GM12878 (cell line): ENCODE results near the gene IGFBP1. TPM values are rescaled to one million over a fixed set of nuclear protein-coding genes. Genes with fewer than 3 reads are reported as not detected.

Source experiments
- ATAC-seq: fragments of 200-7000 bp; cut with Tn5 transposase; 3 replicates; pipeline ENCODE4 v1.9.1; 2020; ENCODE audit warnings: mild to moderate bottlenecking, moderate library complexity
- BruUV-seq: library from RNA; stranded (reverse); fragments of 400-500 nt; replicated peaks from 2 replicates; lab custom pipeline; 2021; lab: Mats Ljungman, UMichigan
- CTCF ChIA-PET: fragments of 300-600 bp; sonication (Branson Sonifier 250); formaldehyde crosslinking; extraction: SDS; loops from one replicate; lab custom pipeline; 2021; ENCODE audit warnings: inconsistent platforms; lab: Yijun Ruan, JAX
- POLR2A ChIA-PET: fragments of 350-600 bp; formaldehyde crosslinking; extraction: SDS; loops from one replicate; lab custom pipeline; 2021; ENCODE audit warnings: inconsistent platforms; lab: Charles Lee
- RAD21 ChIA-PET: fragments of 300-600 bp; sonication (Branson Sonifier 250); formaldehyde crosslinking; loops from one replicate; lab custom pipeline; 2023; ENCODE audit warnings: antibody characterized with exemption; ENCODE audit not compliant: unreplicated experiment; lab: Charles Lee
- SMC1A ChIA-PET: fragments of 300-600 bp; sonication (Branson Sonifier 250); formaldehyde crosslinking; loops from one replicate; lab custom pipeline; 2023; ENCODE audit not compliant: unreplicated experiment, uncharacterized antibody; lab: Charles Lee
- DNase-seq: peaks from one replicate; pipeline ENCODE4 v3.0.0-alpha.2; 2011; ENCODE audit warnings: low read depth, low spot score
- FAIRE-seq: peaks from 3 replicates; lab custom pipeline; 2011; peaks lifted over from hg19 to GRCh38; lab: Jason Lieb, UNC
- H2AFZ ChIP-seq: 2 replicates; pipeline ENCODE4 v1.6.0; 2011; ENCODE audit warnings: low read depth, low read length, control low read depth; ENCODE audit not compliant: control insufficient read depth
- H3K27ac ChIP-seq: 2 replicates; pipeline ENCODE4 v1.5.1; 2011; ENCODE audit warnings: control low read depth; ENCODE audit not compliant: control insufficient read depth, insufficient read depth
- H3K27me3 ChIP-seq, 2 experiments: replicated peaks in 1 of 2; 2 replicates each; pipeline versions ENCODE4 v1.6.0 to v1.6.1; 2011; ENCODE audit warnings: low read length in 1 of 2; ENCODE audit not compliant: control insufficient read depth in 2 of 2, insufficient read depth in 2 of 2
- H3K36me3 ChIP-seq, 2 experiments: 2 replicates each; pipeline ENCODE4 v1.5.1; 2011; ENCODE audit warnings: low read length in 1 of 2; ENCODE audit not compliant: control insufficient read depth in 2 of 2, insufficient read depth in 2 of 2
- H3K4me1 ChIP-seq: 2 replicates; pipeline ENCODE4 v1.6.1; 2011; ENCODE audit warnings: mild to moderate bottlenecking, low read length, moderate library complexity, mixed read lengths; ENCODE audit not compliant: control insufficient read depth, insufficient read depth
- H3K4me2 ChIP-seq: 2 replicates; pipeline ENCODE4 v1.6.0; 2011; ENCODE audit warnings: control low read depth; ENCODE audit not compliant: control insufficient read depth, insufficient read depth
- H3K4me3 ChIP-seq: fragments of 200-600 bp; sonication (generic); 2 replicates; pipeline ENCODE4 v1.5.1; 2016
- H3K79me2 ChIP-seq: 2 replicates; pipeline ENCODE4 v1.6.0; 2011; ENCODE audit warnings: low read length; ENCODE audit not compliant: control insufficient read depth, insufficient read depth
- H3K9ac ChIP-seq: 2 replicates; pipeline ENCODE4 v1.8.0; 2011; ENCODE audit warnings: low read length, control low read depth, mixed read lengths; ENCODE audit not compliant: control insufficient read depth, insufficient read depth
- H3K9me3 ChIP-seq: replicated peaks from 3 replicates; pipeline ENCODE4 v1.5.1; 2011; ENCODE audit warnings: mild to moderate bottlenecking, low read length; ENCODE audit not compliant: control insufficient read depth, insufficient read depth
- H4K20me1 ChIP-seq: 2 replicates; pipeline ENCODE4 v1.6.0; 2011; ENCODE audit not compliant: control insufficient read depth, insufficient read depth
- BACH1 ChIP-seq: fragments of 450-650 bp; IDR thresholded peaks from 2 replicates; pipeline ENCODE4 v1.6.1; 2017; ENCODE audit warnings: mild to moderate bottlenecking, borderline replicate concordance
- BCL3 ChIP-seq: IDR thresholded peaks from 2 replicates; pipeline ENCODE4 v1.6.1; 2011; ENCODE audit warnings: borderline replicate concordance, low read depth, mild to moderate bottlenecking, moderate library complexity, low read length; ENCODE audit not compliant: insufficient read depth, poor library complexity, severe bottlenecking
- CBFB ChIP-seq: IDR thresholded peaks from 2 replicates; pipeline ENCODE4 v1.6.1; 2016; ENCODE audit warnings: antibody characterized with exemption, low read depth
- E2F8 ChIP-seq: fragments of 450-650 bp; IDR thresholded peaks from 2 replicates; pipeline ENCODE4 v1.6.1; 2018; ENCODE audit warnings: mild to moderate bottlenecking, low read depth, moderate library complexity; ENCODE audit not compliant: partially characterized antibody
- FOS ChIP-seq: IDR thresholded peaks from 3 replicates; pipeline ENCODE4 v1.6.1; 2011; ENCODE audit warnings: borderline replicate concordance; ENCODE audit not compliant: insufficient read length; ENCODE audit errors: extremely low read depth
- HDAC6 ChIP-seq: fragments of 200-600 bp; sonication (generic); IDR thresholded peaks from one replicate; pipeline ENCODE4 v1.8.0; 2017; ENCODE audit warnings: antibody characterized with exemption; ENCODE audit not compliant: unreplicated experiment
- IKZF2 ChIP-seq, 2 experiments: fragments of 450-650 bp; IDR thresholded peaks; 2 replicates each; pipeline ENCODE4 v1.6.1; 2017; ENCODE audit warnings: mild to moderate bottlenecking in 2 of 2, moderate library complexity in 2 of 2
- IRF3 ChIP-seq: fragments of 450-650 bp; IDR thresholded peaks from 2 replicates; pipeline ENCODE4 v1.6.1; 2014; ENCODE audit warnings: mild to moderate bottlenecking
- JUND ChIP-seq: IDR thresholded peaks from 2 replicates; pipeline ENCODE4 v1.6.1; 2012; ENCODE audit warnings: low read depth, mild to moderate bottlenecking, low read length, improper control_type of control experiment, moderate library complexity
- MAX ChIP-seq: IDR thresholded peaks from 2 replicates; pipeline ENCODE4 v1.6.1; 2012; ENCODE audit warnings: low read depth, low read length, improper control_type of control experiment
- MLLT1 ChIP-seq: fragments of 450-650 bp; IDR thresholded peaks from 2 replicates; pipeline ENCODE4 v1.6.1; 2016; ENCODE audit warnings: mild to moderate bottlenecking
- NR2C2 ChIP-seq: IDR thresholded peaks from 2 replicates; pipeline ENCODE4 v1.6.1; 2011; ENCODE audit warnings: borderline replicate concordance, low read depth; ENCODE audit not compliant: control insufficient read depth, insufficient read length
- POLR2AphosphoS2 ChIP-seq: IDR thresholded peaks from 2 replicates; pipeline ENCODE4 v1.6.1; 2011; ENCODE audit warnings: low read depth, mild to moderate bottlenecking, low read length, improper control_type of control experiment, moderate library complexity
- SMAD1 ChIP-seq: fragments of 450-650 bp; IDR thresholded peaks from 2 replicates; pipeline ENCODE4 v1.6.1; 2018; ENCODE audit warnings: mild to moderate bottlenecking, low read depth; ENCODE audit not compliant: partially characterized antibody
- ZNF207 ChIP-seq: fragments of 450-650 bp; IDR thresholded peaks from 2 replicates; pipeline ENCODE4 v1.6.1; 2014; ENCODE audit warnings: antibody characterized with exemption, mild to moderate bottlenecking, borderline replicate concordance
- ZNF622 ChIP-seq: fragments of 450-650 bp; IDR thresholded peaks from 2 replicates; pipeline ENCODE4 v1.6.1; 2017; ENCODE audit warnings: mild to moderate bottlenecking, inconsistent platforms
- WGBS: methylation state at CpG from one replicate; pipeline ENCODE4 v1.1.6; 2016; ENCODE audit warnings: low lambda C conversion rate; ENCODE audit not compliant: insufficient replicate concordance, insufficient coverage; ENCODE audit errors: missing lambda C conversion rate; 5-methylcytosine and 5-hydroxymethylcytosine counted together
- in situ Hi-C: fragments of 300-500 bp; cut with MboI; formaldehyde crosslinking; loops from 9 replicates; pipeline ENCODE4 v1.14.3; 2018; ENCODE audit warnings: mixed read lengths
- intact Hi-C: fragments of 100-400 bp; cut with micrococcal nuclease; formaldehyde crosslinking; loops from one replicate; pipeline ENCODE4 v1.14.2; 2022; ENCODE audit not compliant: unreplicated experiment
- polyA plus RNA-seq, 11 experiments: library from polyadenylated mRNA; depleted of rRNA in 4 of 11; unstranded in 6 of 11; stranded (reverse) in 5 of 11; fragments of >200 nt; fragmentation: Nextera tagmentation in 4 of 11; fragmentation: Illumina TruSeq in 1 of 11; extraction: Ambion mirVana in 4 of 11; extraction: Trizol in 1 of 11; gene quantifications; 1 replicate in 1 of 11; 2 replicates in 10 of 11; pipeline versions ENCODE4 v1.2.1 to v1.2.3, GENCODE V29; 2011 to 2016; ENCODE audit warnings: inconsistent platforms in 2 of 11, missing spikeins in 2 of 11, low read depth in 1 of 11
- total RNA-seq, 4 experiments: library from RNA; depleted of rRNA in 3 of 4; stranded (reverse); fragments of >200 nt in 3 of 4; fragmentation: Illumina TruSeq in 1 of 4; extraction: Trizol in 1 of 4; gene quantifications; 2 replicates each; pipeline versions ENCODE4 v1.2.1 to v1.2.3, GENCODE V29; 2013 to 2021

The IGFBP1 gene
- total and polyA plus RNA-seq, 10 of the 15 experiments (the other 5 are each of a cell fraction or from before 2014, with no cell fraction given) = 0.13 TPM; not detected in 9

GRCh38 chr7:45878457-45879144, 9.7 kb upstream of the IGFBP1 start (continued):
- no peak for TF ChIP-seq SMAD1
- no peak for TF ChIP-seq BCL3
- no peak for TF ChIP-seq BACH1
- no peak for TF ChIP-seq CBFB
- TF ChIP-seq IKZF2 (IDR thresholded peaks at IDR 0.05) = no peak

- peaks cover 0 to 1% of the 10 kb centered on the region in 2 experiments; a peak in 1 of 4 replicates for H3K27me3 ChIP-seq
- H3K4me1 ChIP-seq = no peaks in the 10 kb centered on the region
- H3K79me2 ChIP-seq = no peaks in the 10 kb centered on the region
- H3K4me2 ChIP-seq = no peak overlapping the region
- no peak overlapping the region for H3K4me3 ChIP-seq
- no peak for DNase-seq
- in situ Hi-C loops (no loop called here), intact Hi-C loops (no loop called here)
- ChIA-PET CTCF (no interaction called here), SMC1A (no interaction called here), RAD21 (no interaction called here), POLR2A (no interaction called here)
- no peak for ATAC-seq
- no TSS peak for BruUV-seq
- H4K20me1 ChIP-seq = no peaks in the 10 kb centered on the region
- no peak for FAIRE-seq
- H3K27ac ChIP-seq = no peak overlapping the region
- no peaks in the 10 kb centered on the region; the same call in 2 of the 3 replicates for H3K9me3 ChIP-seq
- 37% methylated on average over 7 of the region's 7 CpGs for WGBS
- no peak overlapping the region for H2AFZ ChIP-seq
- H3K9ac ChIP-seq = no peak overlapping the region
- no peaks in the 10 kb centered on the region for H3K36me3 ChIP-seq
- no peak for TF ChIP-seq JUND
- no peak for TF ChIP-seq E2F8
- TF ChIP-seq MAX = no peak
- TF ChIP-seq NR2C2 = no peak
- no peak for TF ChIP-seq POLR2AphosphoS2
- no peak for TF ChIP-seq IRF3
- TF ChIP-seq HDAC6 = no peak
- TF ChIP-seq ZNF207 = no peak
- TF ChIP-seq FOS = no peak
- no peak for TF ChIP-seq MLLT1
- TF ChIP-seq ZNF622 = no peak
Observed at GRCh38 chr7:45880433-45880860, 7.8 kb upstream of the IGFBP1 start.
